K562 (cell line): ENCODE results near the gene CMIP. TPM values are rescaled to one million over a fixed set of nuclear protein-coding genes. Genes with fewer than 3 reads are reported as not detected.
A peak's percentile ranks its signal among the peaks of the same experiment; 100 is the strongest.

Experiments
- ATF7 ChIP-seq: fragments of 450-650 bp; IDR thresholded peaks from 2 replicates; pipeline ENCODE4 v1.7.1; 2014; ENCODE audit warnings: mild to moderate bottlenecking, moderate library complexity
- CBFA2T3 ChIP-seq: fragments of 450-650 bp; IDR thresholded peaks from 2 replicates; pipeline ENCODE4 v1.6.1; 2017
- DPF2 ChIP-seq: fragments of 450-650 bp; IDR thresholded peaks from 2 replicates; pipeline ENCODE4 v1.6.1; 2016
- EZH2 ChIP-seq: IDR thresholded peaks from 2 replicates; pipeline ENCODE4 v1.6.1; 2012; ENCODE audit warnings: low read depth, mild to moderate bottlenecking, inconsistent platforms, low read length, borderline replicate concordance
- FOXP4 ChIP-seq: sonication (generic); formaldehyde crosslinking; IDR thresholded peaks from 2 replicates; pipeline ENCODE4 v1.8.0; 2022; ENCODE audit warnings: mild to moderate bottlenecking, missing genetic modification reagents, borderline replicate concordance
- GTF2A2 ChIP-seq: IDR thresholded peaks from 2 replicates; pipeline ENCODE4 v1.6.1; 2016; ENCODE audit warnings: mild to moderate bottlenecking, missing genetic modification characterization, missing compliant biosample characterization
- GTF3C2 ChIP-seq: IDR thresholded peaks from 3 replicates; pipeline ENCODE4 v1.6.1; 2011; ENCODE audit warnings: borderline replicate concordance, mild to moderate bottlenecking, moderate library complexity; ENCODE audit not compliant: insufficient read length; ENCODE audit errors: extremely low read depth
- HCFC1 ChIP-seq: IDR thresholded peaks from 2 replicates; pipeline ENCODE4 v1.6.1; 2012; ENCODE audit warnings: low read depth, low read length, improper control_type of control experiment
- IRF1 ChIP-seq: sonication (generic); formaldehyde crosslinking; IDR thresholded peaks from 2 replicates; pipeline ENCODE4 v1.8.0; 2022; ENCODE audit warnings: missing genetic modification reagents, mild to moderate bottlenecking, borderline replicate concordance
- MCM7 ChIP-seq, 2 experiments: fragments of 450-650 bp; IDR thresholded peaks; 2 replicates each; pipeline ENCODE4 v1.6.1; 2016 to 2018
- MTA2 ChIP-seq: fragments of 450-650 bp; IDR thresholded peaks from 2 replicates; pipeline ENCODE4 v1.6.1; 2016; ENCODE audit warnings: low read depth
- MTA3 ChIP-seq: fragments of 450-650 bp; formaldehyde crosslinking; IDR thresholded peaks from 2 replicates; pipeline ENCODE4 v1.6.1; 2017; ENCODE audit warnings: mild to moderate bottlenecking, borderline replicate concordance
- RNF2 ChIP-seq: sonication (generic); IDR thresholded peaks from 2 replicates; pipeline ENCODE4 v1.6.1; 2016
- TCFL5 ChIP-seq: fragments of 250-450 bp; sonication (Bioruptor Pico); conservative IDR thresholded peaks from 2 replicates; pipeline ENCODE4 v1.6.1; 2021; ENCODE audit warnings: mild to moderate bottlenecking, moderate library complexity, matching md5 sums
- TSC22D4 ChIP-seq: fragments of 450-650 bp; IDR thresholded peaks from 2 replicates; pipeline ENCODE4 v1.6.1; 2016; ENCODE audit warnings: missing genetic modification characterization, missing biosample characterization, control low read depth
- ZBTB7A ChIP-seq: IDR thresholded peaks from 2 replicates; pipeline ENCODE4 v1.6.1; 2011; ENCODE audit warnings: low read depth, mild to moderate bottlenecking, low read length, moderate library complexity, borderline replicate concordance; ENCODE audit not compliant: control insufficient read depth
- ZMIZ1 ChIP-seq, 2 experiments: fragments of 150-350 bp in 1 of 2; IDR thresholded peaks; 2 replicates each; pipeline ENCODE4 v1.6.1; 2012 to 2016; ENCODE audit warnings: low read depth in 2 of 2, low read length in 2 of 2, mild to moderate bottlenecking in 1 of 2, moderate library complexity in 1 of 2
- ZNF436 ChIP-seq: fragments of 250-450, 450-650 bp; sonication (Bioruptor Pico); formaldehyde crosslinking; IDR thresholded peaks from 2 replicates; pipeline ENCODE4 v1.7.0; 2020; ENCODE audit warnings: mild to moderate bottlenecking
- ZNF561 ChIP-seq: fragments of 450-650 bp; formaldehyde crosslinking; conservative IDR thresholded peaks from 2 replicates; pipeline ENCODE4 v1.4.0; 2020; ENCODE audit warnings: mild to moderate bottlenecking, moderate library complexity
- polyA plus RNA-seq, 8 experiments: library from polyadenylated mRNA; depleted of rRNA in 4 of 8; stranded (reverse) in 5 of 8; unstranded in 3 of 8; fragments of >200 nt; fragmentation: Nextera tagmentation in 2 of 8; fragmentation: Illumina TruSeq in 1 of 8; extraction: Ambion mirVana in 2 of 8; extraction: Trizol in 1 of 8; gene quantifications; 2 replicates each; pipeline versions ENCODE4 v1.2.1 to v1.2.3, GENCODE V29; 2011 to 2014; ENCODE audit warnings: inconsistent platforms in 1 of 8, missing spikeins in 1 of 8
- total RNA-seq, 7 experiments: library from RNA; depleted of rRNA in 6 of 7; stranded (reverse); fragments of >200 nt in 6 of 7; fragmentation: Illumina TruSeq in 2 of 7; extraction: Trizol in 2 of 7; gene quantifications; 2 replicates each; pipeline versions ENCODE4 v1.2.1 to v1.2.3, GENCODE V29; 2011 to 2021; ENCODE audit warnings: low replicate concordance in 1 of 7

Gene CMIP
- total and polyA plus RNA-seq, 9 of the 15 experiments (the other 6 are each of a cell fraction or from before 2014, with no cell fraction given): 0.94 to 82.5 (median 10.3) TPM

GRCh38 chr16:81403601-81404391 lies 40.8 kb upstream of the CMIP start (continued):
- no peak for TF ChIP-seq MTA2
- 0 out of 2 replicates have a peak, but pooled peaks have one; percentile 16 for TF ChIP-seq FOXP4 (CRISPR knock-in tag)
- TF ChIP-seq DPF2: no peak
- TF ChIP-seq ZNF436: no peak
- peak; percentile 87; the same call in 1 of the 2 replicates for TF ChIP-seq MTA3
- no peak for TF ChIP-seq ZNF561 (CRISPR knock-in tag)
- TF ChIP-seq GTF3C2: no peak
- TF ChIP-seq RNF2: no peak
- TF ChIP-seq HCFC1: peak; percentile 39; the same call in 1 of the 2 replicates
- no peak for TF ChIP-seq CBFA2T3
- TF ChIP-seq TSC22D4 (tag): no peak
- TF ChIP-seq MCM7 (IDR thresholded peaks at IDR 0.05): no peak
- TF ChIP-seq EZH2: no peak
- TF ChIP-seq IRF1 (CRISPR knock-in tag): no peak
- TF ChIP-seq TCFL5 (CRISPR knock-in tag): no peak
- no peak for TF ChIP-seq GTF2A2 (tag)
- peak; percentile 55; the same call in 1 of the 2 replicates for TF ChIP-seq ATF7
- TF ChIP-seq ZMIZ1 (IDR thresholded peaks at IDR 0.05; ENCODE audit: low read depth in 2 of 2, low read length in 2 of 2): no peak
- TF ChIP-seq ZBTB7A: peak; percentile 51; the same call in 1 of the 2 replicates
